Liver (tissue), 9 donors: ENCODE results near the gene BAHCC1. TPM values are rescaled to one million over a fixed set of nuclear protein-coding genes. Genes with fewer than 3 reads are reported as not detected.

Experiments used
- DNase-seq: peaks from one replicate; pipeline ENCODE4 v3.0.0-alpha.2; 2017; ENCODE audit warnings: low spot score
- H3K27ac ChIP-seq, 2 donors: one replicate each; pipeline ENCODE4 v1.7.0; 2013; ENCODE audit warnings: inconsistent platforms in 2 of 2, low read length in 2 of 2, control low read depth in 1 of 2, low read depth in 1 of 2, mild to moderate bottlenecking in 1 of 2
- H3K27me3 ChIP-seq, 4 donors: one replicate each; pipeline versions ENCODE4 v1.6.1 to v1.7.0; 2013; ENCODE audit warnings: low read length in 3 of 4, inconsistent platforms in 1 of 4, mild to moderate bottlenecking in 1 of 4, moderate library complexity in 1 of 4; ENCODE audit not compliant: control insufficient read depth in 4 of 4, insufficient read depth in 4 of 4
- H3K36me3 ChIP-seq, 4 donors: one replicate each; pipeline versions ENCODE4 v1.6.1 to v1.7.0; 2013; ENCODE audit warnings: low read length in 3 of 4, mild to moderate bottlenecking in 3 of 4, low read depth in 1 of 4, moderate library complexity in 1 of 4; ENCODE audit not compliant: control insufficient read depth in 4 of 4, insufficient read depth in 3 of 4
- H3K4me1 ChIP-seq, 4 donors: one replicate each; pipeline versions ENCODE4 v1.6.1 to v1.7.0; 2013; ENCODE audit warnings: low read length in 3 of 4, mild to moderate bottlenecking in 3 of 4, moderate library complexity in 1 of 4; ENCODE audit not compliant: control insufficient read depth in 4 of 4, insufficient read depth in 4 of 4
- H3K4me3 ChIP-seq, 3 donors: one replicate each; pipeline versions ENCODE4 v1.6.1 to v1.7.0; 2013; ENCODE audit warnings: low read length in 3 of 3, control low read depth in 1 of 3, low read depth in 1 of 3, mild to moderate bottlenecking in 1 of 3
- H3K9ac ChIP-seq, 2 donors: one replicate each; pipeline ENCODE4 v1.7.0; 2013; ENCODE audit warnings: low read length in 2 of 2, mild to moderate bottlenecking in 2 of 2, moderate library complexity in 2 of 2, control low read depth in 1 of 2, low read depth in 1 of 2
- H3K9me3 ChIP-seq, 4 donors: one replicate each; pipeline versions ENCODE4 v1.6.1 to v1.7.0; 2013; ENCODE audit warnings: low read length in 3 of 4; ENCODE audit not compliant: control insufficient read depth in 4 of 4
- ATF3 ChIP-seq: IDR thresholded peaks from 2 replicates; pipeline ENCODE4 v1.6.1; 2016; ENCODE audit warnings: antibody characterized with exemption
- CTCF ChIP-seq: fragments of 150-350 bp; IDR thresholded peaks from 2 replicates; pipeline ENCODE4 v1.5.1; 2017; ENCODE audit warnings: improper control_type of control experiment, low read depth, low read length; ENCODE audit not compliant: missing input control
- EGR1 ChIP-seq, 2 donors: IDR thresholded peaks; 2 replicates each; pipeline ENCODE4 v1.6.1; 2016 to 2018; ENCODE audit warnings: antibody characterized with exemption in 2 of 2, low read depth in 2 of 2
- FOXA1 ChIP-seq: IDR thresholded peaks from 2 replicates; pipeline ENCODE4 v1.6.1; 2016; ENCODE audit warnings: antibody characterized with exemption
- FOXA2 ChIP-seq: IDR thresholded peaks from 2 replicates; pipeline ENCODE4 v1.6.1; 2016; ENCODE audit warnings: antibody characterized with exemption
- GABPA ChIP-seq, 2 donors: IDR thresholded peaks in 1 of 2; conservative IDR thresholded peaks in 1 of 2; 2 replicates each; pipeline ENCODE4 v1.6.1; 2016; ENCODE audit warnings: antibody characterized with exemption in 2 of 2, mild to moderate bottlenecking in 1 of 2, moderate library complexity in 1 of 2
- HNF4A ChIP-seq, 2 donors: conservative IDR thresholded peaks; 2 replicates each; pipeline ENCODE4 v1.6.1; 2016; ENCODE audit warnings: antibody characterized with exemption in 2 of 2, mild to moderate bottlenecking in 2 of 2
- HNF4G ChIP-seq: IDR thresholded peaks from 2 replicates; pipeline ENCODE4 v1.6.1; 2016; ENCODE audit warnings: antibody characterized with exemption
- JUND ChIP-seq, 2 donors: IDR thresholded peaks; 2 replicates each; pipeline ENCODE4 v1.6.1; 2016; ENCODE audit warnings: antibody characterized with exemption in 2 of 2
- MAX ChIP-seq: IDR thresholded peaks from 2 replicates; pipeline ENCODE4 v1.6.1; 2016; ENCODE audit warnings: antibody characterized with exemption
- NR2F2 ChIP-seq: IDR thresholded peaks from 2 replicates; pipeline ENCODE4 v1.6.1; 2016; ENCODE audit warnings: antibody characterized with exemption
- RAD21 ChIP-seq, 2 donors: IDR thresholded peaks; 2 replicates each; pipeline ENCODE4 v1.6.1; 2016; ENCODE audit warnings: antibody characterized with exemption in 2 of 2, mild to moderate bottlenecking in 2 of 2
- REST ChIP-seq: IDR thresholded peaks from 2 replicates; pipeline ENCODE4 v1.6.1; 2016; ENCODE audit warnings: antibody characterized with exemption, mild to moderate bottlenecking
- RXRA ChIP-seq, 2 donors: IDR thresholded peaks; 2 replicates each; pipeline ENCODE4 v1.6.1; 2017 to 2018; ENCODE audit warnings: antibody characterized with exemption in 2 of 2, mild to moderate bottlenecking in 1 of 2
- SP1 ChIP-seq: IDR thresholded peaks from 2 replicates; pipeline ENCODE4 v1.6.1; 2018; ENCODE audit warnings: antibody characterized with exemption, mild to moderate bottlenecking
- TAF1 ChIP-seq: conservative IDR thresholded peaks from 2 replicates; pipeline ENCODE4 v1.6.1; 2016; ENCODE audit warnings: antibody characterized with exemption, mild to moderate bottlenecking
- YY1 ChIP-seq: IDR thresholded peaks from 2 replicates; pipeline ENCODE4 v1.6.1; 2016; ENCODE audit warnings: antibody characterized with exemption, mild to moderate bottlenecking
- ZBTB33 ChIP-seq: IDR thresholded peaks from 2 replicates; pipeline ENCODE4 v1.6.1; 2016; ENCODE audit warnings: antibody characterized with exemption
- WGBS: extraction: QIAGEN DNeasy Blood & Tissue Kit; methylation state at CpG from one replicate; pipeline ENCODE4 v1.1.7; 2013; 5-methylcytosine and 5-hydroxymethylcytosine counted together
- polyA plus RNA-seq, 2 donors: library from polyadenylated mRNA; stranded (reverse) in 1 of 2; unstranded in 1 of 2; fragments of 200-250 nt in 1 of 2; fragments of >200 nt in 1 of 2; fragmentation: Nextera tagmentation in 1 of 2; extraction: Ambion mirVana in 1 of 2; gene quantifications; one replicate each; pipeline versions ENCODE4 v1.2.1 to v1.2.3, GENCODE V29; 2013 to 2015
- total RNA-seq, 2 donors: library from RNA; depleted of rRNA; stranded (reverse); fragments of >200 nt; gene quantifications; one replicate each; pipeline ENCODE4 v1.2.3, GENCODE V29; 2014
- donor health status: healthy.
- donor health status: healthy.
- donor health status: healthy.
- donor health status: healthy.
- donor health status: healthy.

The BAHCC1 gene
- total RNA-seq (1 to 10 TPM; 3.2 to 3.9 TPM), polyA plus RNA-seq (1 to 10 TPM in 1 of 2 donors, under 1 TPM in 1; 0.76 to 1.9 TPM)

GRCh38 chr17:81394921-81395599 is at the start of gene BAHCC1:
Gene BAHCC1 (plus strand): TSS chr17:81395457. CDS start chr17:81399740, 4,283 bp downstream.
- TF ChIP-seq RAD21 (IDR thresholded peaks at IDR 0.05) (peak; percentile 38 to 59), TAF1 (peak; percentile 98), HNF4G (no peak), ZBTB33 (peak; percentile 21), EGR1 (IDR thresholded peaks at IDR 0.05; ENCODE audit: low read depth in 2 of 2) (no peak), RXRA (IDR thresholded peaks at IDR 0.05) (peak; percentile 32 to 36), NR2F2 (no peak), HNF4A (conservative IDR thresholded peaks at IDR 0.05) (peak in 1 of 2 donors; percentile 10), FOXA1 (peak; percentile 41), MAX (peak; percentile 89), CTCF (no peak), REST (peak; percentile 95), JUND (IDR thresholded peaks at IDR 0.05) (no peak), GABPA (IDR thresholded peaks at IDR 0.05 in 1 of 2, conservative IDR thresholded peaks at IDR 0.05 in 1 of 2) (peak in 1 of 2 donors; percentile 35), ATF3 (peak; percentile 44), YY1 (peak; percentile 89), FOXA2 (peak; percentile 69), SP1 (peak; percentile 79)
- H3K9ac ChIP-seq, result peak within 1 kb of the TSS; percentile 72 to 93
- DNase-seq, result peak; percentile 100
- H3K27me3 ChIP-seq, result no peaks in the 10 kb centered on the region
- peaks cover 15 to 50% (median 30%) of the 10 kb centered on the region in 4 donors for H3K4me1 ChIP-seq
- H3K36me3 ChIP-seq, result no peaks in the 10 kb centered on the region
- WGBS, result under 1% methylated on average over 40 of the region's 40 CpGs
- peak within 1 kb of the TSS; percentile 80 to 92 for H3K27ac ChIP-seq
- peak within 1 kb of the TSS; percentile 60 to 64 (median 63) for H3K4me3 ChIP-seq
- H3K9me3 ChIP-seq, result no peaks in the 10 kb centered on the region
